D721Med (cell line): ENCODE data around the gene OPN1SW.

Source experiments
- DNase-seq: peaks from one replicate; pipeline ENCODE4 v3.0.0; 2011; ENCODE audit warnings: low spot score; ENCODE audit not compliant: insufficient read length
- FAIRE-seq: peaks from 2 replicates; lab custom pipeline; 2011; peaks lifted over from hg19 to GRCh38; lab: Jason Lieb, UNC
- CTCF ChIP-seq: IDR thresholded peaks from 2 replicates; pipeline ENCODE4 v1.5.1; 2012; ENCODE audit warnings: mild to moderate bottlenecking, control low read depth; ENCODE audit not compliant: insufficient read depth; ENCODE audit errors: missing control alignments

OPN1SW gene

GRCh38 chr7:128763541-128763940, 12.1 kb downstream of the OPN1SW start:
- no peak for TF ChIP-seq CTCF
- no peak for FAIRE-seq
- no peak for DNase-seq

GRCh38 chr7:128759242-128759641, 16.4 kb downstream of the OPN1SW start:
- FAIRE-seq (no peak), DNase-seq (no peak)
- TF ChIP-seq CTCF = no peak

GRCh38 chr7:128758553-128758952, 17.0 kb downstream of the OPN1SW start:
- no peak for TF ChIP-seq CTCF
- DNase-seq = no peak
- no peak for FAIRE-seq

GRCh38 chr7:128757203-128757602, 18.4 kb downstream of the OPN1SW start:
- no peak for TF ChIP-seq CTCF
- DNase-seq = no peak
- FAIRE-seq = no peak

GRCh38 chr7:128755819-128756476, 19.6 kb downstream of the OPN1SW start:
- TF ChIP-seq CTCF = no peak
- no peak for DNase-seq
- FAIRE-seq = no peak

GRCh38 chr7:128755075-128755818, 20.3 kb downstream of the OPN1SW start:
- DNase-seq = no peak
- no peak for TF ChIP-seq CTCF
- no peak for FAIRE-seq

- FAIRE-seq (no peak), DNase-seq (no peak)
- no peak for TF ChIP-seq CTCF
Observed at GRCh38 chr7:128752251-128752650, 23.3 kb downstream of the OPN1SW start.
